K562 (cell line): ENCODE measurements around the gene BBS5. TPM values are rescaled to one million over a fixed set of nuclear protein-coding genes. Genes with fewer than 3 reads are reported as not detected.

ENCODE experiments used
- ATAC-seq: fragments of 200-7000 bp; cut with Tn5 transposase; 3 replicates; pipeline ENCODE4 v1.9.1; 2020; ENCODE audit warnings: moderate library complexity
- BruUV-seq: library from RNA; stranded (reverse); fragments of 400-500 nt; replicated peaks from 2 replicates; lab custom pipeline; 2021; lab: Mats Ljungman, UMichigan
- CTCF ChIA-PET: fragments of 300-600 bp; formaldehyde crosslinking; extraction: SDS; loops from one replicate; lab custom pipeline; 2021; ENCODE audit warnings: low intra/inter-chr PET ratio; lab: Yijun Ruan, JAX
- POLR2A ChIA-PET: fragments of 300-600, 350-650 bp; sonication (Branson Sonifier 250); formaldehyde crosslinking; extraction: SDS; loops from one replicate; lab custom pipeline; 2021; ENCODE audit warnings: antibody characterized with exemption, inconsistent platforms; lab: Yijun Ruan, JAX
- DNase-seq, 4 experiments: peaks; one replicate each; pipeline versions ENCODE4 v3.0.0 to v3.0.0-alpha.2; 2011 to 2018; ENCODE audit warnings: low spot score in 3 of 4, mixed read lengths in 3 of 4; ENCODE audit errors: extremely low read depth in 1 of 4
- FAIRE-seq: peaks from 2 replicates; lab custom pipeline; 2011; peaks lifted over from hg19 to GRCh38; lab: Jason Lieb, UNC
- H2AFZ ChIP-seq: 2 replicates; pipeline ENCODE4 v1.6.0; 2011; ENCODE audit warnings: low read depth, low read length, control low read depth, inconsistent platforms
- H3K27ac ChIP-seq: fragments of 200-600 bp; 3 replicates; pipeline ENCODE4 v1.8.0; 2011; ENCODE audit warnings: low read depth, mild to moderate bottlenecking, control low read depth, inconsistent platforms, low read length, moderate library complexity, mixed read lengths; ENCODE audit errors: extremely low read depth
- H3K27me3 ChIP-seq, 2 experiments: fragments of 300-600 bp in 1 of 2; 2 replicates in 1 of 2; 3 replicates in 1 of 2; pipeline versions ENCODE4 v1.6.0 to v1.8.0; 2011; ENCODE audit warnings: inconsistent platforms in 2 of 2, low read length in 2 of 2, mild to moderate bottlenecking in 1 of 2, mixed read lengths in 1 of 2, moderate library complexity in 1 of 2; ENCODE audit not compliant: control insufficient read depth in 2 of 2, insufficient read depth in 2 of 2
- H3K36me3 ChIP-seq: fragments of 300-600 bp; 3 replicates; pipeline ENCODE4 v1.8.0; 2011; ENCODE audit warnings: mild to moderate bottlenecking, low read length, inconsistent platforms; ENCODE audit not compliant: control insufficient read depth, insufficient read depth
- H3K4me1 ChIP-seq, 2 experiments: fragments of 200-600 bp in 1 of 2; replicated peaks in 1 of 2; 2 replicates in 1 of 2; 3 replicates in 1 of 2; pipeline versions ENCODE4 v1.5.1 to v1.8.0; 2011; ENCODE audit warnings: inconsistent platforms in 2 of 2, low read length in 2 of 2, mild to moderate bottlenecking in 1 of 2, mixed read lengths in 1 of 2, moderate library complexity in 1 of 2; ENCODE audit not compliant: control insufficient read depth in 2 of 2, insufficient read depth in 2 of 2
- H3K4me2 ChIP-seq: 2 replicates; pipeline ENCODE4 v1.6.1; 2011; ENCODE audit warnings: low read length, control low read depth, inconsistent platforms, mixed read lengths; ENCODE audit not compliant: insufficient read depth
- H3K4me3 ChIP-seq: fragments of 200-600 bp; sonication (generic), shearing (Covaris generic); 2 replicates; pipeline ENCODE4 v1.5.1; 2016; ENCODE audit warnings: control low read depth, inconsistent platforms
- H3K79me2 ChIP-seq: fragments of 200-600 bp; 3 replicates; pipeline ENCODE4 v1.8.0; 2011; ENCODE audit warnings: low read length, inconsistent platforms; ENCODE audit not compliant: control insufficient read depth, insufficient read depth
- H3K9ac ChIP-seq, 2 experiments: 2 replicates each; pipeline versions ENCODE4 v1.6.0 to v1.6.1; 2011; ENCODE audit warnings: low read depth in 2 of 2, low read length in 2 of 2, control low read depth in 1 of 2, inconsistent platforms in 1 of 2, mild to moderate bottlenecking in 1 of 2, mixed read lengths in 1 of 2; ENCODE audit not compliant: insufficient read depth in 1 of 2
- H3K9me1 ChIP-seq: one replicate; pipeline ENCODE4 v1.6.0; 2011; ENCODE audit warnings: inconsistent platforms, mild to moderate bottlenecking, low read length, moderate library complexity; ENCODE audit not compliant: control insufficient read depth, insufficient read depth
- H3K9me3 ChIP-seq: replicated peaks from 2 replicates; pipeline ENCODE4 v1.5.1; 2011; ENCODE audit warnings: low read depth, low read length, inconsistent platforms; ENCODE audit not compliant: control insufficient read depth, insufficient read depth
- H4K20me1 ChIP-seq: replicated peaks from 2 replicates; pipeline ENCODE4 v1.6.1; 2011; ENCODE audit warnings: low read length, inconsistent platforms, mixed read lengths; ENCODE audit not compliant: control insufficient read depth, insufficient read depth
- ASH1L ChIP-seq: fragments of 450-650 bp; IDR thresholded peaks from 2 replicates; pipeline ENCODE4 v1.6.1; 2018; ENCODE audit warnings: borderline replicate concordance, mild to moderate bottlenecking, low read depth; ENCODE audit not compliant: partially characterized antibody
- BRCA1 ChIP-seq, 2 experiments: fragments of 450-650 bp in 1 of 2; sonication (generic) in 1 of 2; formaldehyde crosslinking in 1 of 2; IDR thresholded peaks; 2 replicates each; pipeline versions ENCODE4 v1.5.0 to v1.6.1; 2017 to 2020; ENCODE audit warnings: mild to moderate bottlenecking in 1 of 2, missing genetic modification reagents in 1 of 2
- CCAR2 ChIP-seq: fragments of 200-400 bp; formaldehyde crosslinking; IDR thresholded peaks from 2 replicates; pipeline ENCODE4 v1.6.1; 2017; ENCODE audit warnings: mild to moderate bottlenecking, low read depth, low read length
- CHCHD3 ChIP-seq: fragments of 250-450 bp; sonication (Bioruptor Pico); IDR thresholded peaks from 2 replicates; pipeline ENCODE4 v2.1.2; 2022; ENCODE audit warnings: mild to moderate bottlenecking
- JUN ChIP-seq, 2 experiments: sonication (generic) in 1 of 2; formaldehyde crosslinking in 1 of 2; IDR thresholded peaks; 2 replicates each; pipeline versions ENCODE4 v1.6.1 to v1.8.0; 2012 to 2022; ENCODE audit warnings: borderline replicate concordance in 2 of 2, mild to moderate bottlenecking in 2 of 2, improper control_type of control experiment in 1 of 2, low read depth in 1 of 2, low read length in 1 of 2, missing genetic modification reagents in 1 of 2
- NFIX ChIP-seq: fragments of 250-450 bp; sonication (Bioruptor Pico); IDR thresholded peaks from 2 replicates; pipeline ENCODE4 v1.4.0; 2020; ENCODE audit warnings: low read depth, mild to moderate bottlenecking, moderate library complexity
- POLR3A ChIP-seq: IDR thresholded peaks from 2 replicates; pipeline ENCODE4 v1.6.1; 2011; ENCODE audit warnings: borderline replicate concordance, mild to moderate bottlenecking, moderate library complexity; ENCODE audit not compliant: insufficient read length, insufficient read depth; ENCODE audit errors: extremely low read depth
- PTBP1 ChIP-seq: fragments of 200-400 bp; formaldehyde crosslinking; IDR thresholded peaks from 2 replicates; pipeline ENCODE4 v1.6.1; 2017; ENCODE audit warnings: low read depth, low read length
- RFX7 ChIP-seq: fragments of 250-450 bp; sonication (Bioruptor Pico); IDR thresholded peaks from 2 replicates; pipeline ENCODE4 v1.5.1; 2021; ENCODE audit warnings: mild to moderate bottlenecking
- TEAD2 ChIP-seq: fragments of 450-650 bp; IDR thresholded peaks from 2 replicates; pipeline ENCODE4 v1.6.1; 2016; ENCODE audit warnings: missing genetic modification characterization, control low read depth, missing compliant biosample characterization
- WGBS: fragments of 100-300 bp; shearing (Covaris generic); methylation state at CpG from one replicate; pipeline ENCODE4 v1.1.6; 2016; ENCODE audit warnings: low coverage, mixed read lengths; ENCODE audit not compliant: insufficient coverage; ENCODE audit errors: missing lambda C conversion rate; 5-methylcytosine and 5-hydroxymethylcytosine counted together
- in situ Hi-C: fragments of 300-500 bp; cut with MboI; formaldehyde crosslinking; loops from 4 replicates; pipeline ENCODE4 v1.15.0; 2018; ENCODE audit warnings: inconsistent platforms, mixed read lengths
- intact Hi-C: fragments of 100-400 bp; cut with micrococcal nuclease; formaldehyde crosslinking; loops from 2 replicates; pipeline ENCODE4 v1.14.2; 2022
- polyA plus RNA-seq, 8 experiments: library from polyadenylated mRNA; depleted of rRNA in 4 of 8; stranded (reverse) in 5 of 8; unstranded in 3 of 8; fragments of >200 nt; fragmentation: Nextera tagmentation in 2 of 8; fragmentation: Illumina TruSeq in 1 of 8; extraction: Ambion mirVana in 2 of 8; extraction: Trizol in 1 of 8; gene quantifications; 2 replicates each; pipeline versions ENCODE4 v1.2.1 to v1.2.3, GENCODE V29; 2011 to 2014; ENCODE audit warnings: inconsistent platforms in 1 of 8, missing spikeins in 1 of 8
- total RNA-seq, 7 experiments: library from RNA; depleted of rRNA in 6 of 7; stranded (reverse); fragments of >200 nt in 6 of 7; fragmentation: Illumina TruSeq in 2 of 7; extraction: Trizol in 2 of 7; gene quantifications; 2 replicates each; pipeline versions ENCODE4 v1.2.1 to v1.2.3, GENCODE V29; 2011 to 2021; ENCODE audit warnings: low replicate concordance in 1 of 7
- TF ChIP-seq, protein P1 (sequence below): fragments of 200-800 bp; sonication (Bioruptor generic); IDR thresholded peaks from 2 replicates; pipeline ENCODE4 v1.6.1; 2017; ENCODE audit warnings: missing genetic modification characterization, missing compliant biosample characterization
- TF ChIP-seq, protein P2 (sequence below): fragments of 250-450 bp; sonication (Bioruptor Pico); IDR thresholded peaks from 2 replicates; pipeline ENCODE4 v1.9.0; 2021; ENCODE audit warnings: mild to moderate bottlenecking

BBS5 gene
- total and polyA plus RNA-seq, 9 of the 15 experiments (the other 6 are each of a cell fraction or from before 2014, with no cell fraction given) = 0.48 to 6.9 (median 4.3) TPM

DNA sequence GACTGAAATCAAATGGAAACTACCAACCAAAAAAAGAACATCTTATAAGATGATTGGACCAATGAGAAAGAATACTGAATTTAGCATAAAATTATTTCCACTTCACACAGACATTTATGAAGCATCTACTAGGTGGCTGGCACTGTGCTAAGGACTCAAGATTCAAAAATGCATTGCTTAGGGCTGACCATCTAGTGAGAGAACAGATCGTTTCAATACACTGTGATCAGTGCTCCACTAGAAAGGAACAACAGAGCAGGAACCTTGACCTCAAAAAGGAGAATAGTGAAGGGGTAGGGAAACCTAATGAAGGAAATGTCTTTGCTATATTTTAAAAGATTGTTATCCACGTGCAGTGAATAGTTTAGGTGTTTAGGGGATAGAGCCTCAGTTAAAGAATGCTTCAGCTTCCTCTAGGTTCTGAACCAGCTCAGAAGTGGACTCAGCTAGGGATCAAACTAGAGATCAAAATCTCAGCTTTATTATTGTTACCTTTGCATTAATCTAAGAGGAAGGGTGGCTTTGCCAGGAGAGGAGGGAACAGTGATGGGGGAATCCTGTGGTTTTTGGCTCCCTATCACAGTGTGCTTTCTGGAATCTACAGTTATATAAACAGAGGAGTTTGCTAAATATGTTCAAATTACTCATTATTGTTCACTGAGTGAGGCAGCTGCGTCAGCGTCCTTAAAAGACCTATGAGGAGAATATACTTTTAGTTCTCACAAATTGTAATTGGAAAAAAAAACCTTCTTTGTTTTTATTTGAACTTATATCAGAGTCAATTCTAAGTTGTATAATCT lies 16.2 kb upstream of the BBS5 start:
- H3K9me3 ChIP-seq = no peaks in the 10 kb centered on the region
- no TSS peak for BruUV-seq
- ATAC-seq = peak; percentile 66
- FAIRE-seq = peak; percentile 56
- ChIA-PET CTCF (no interaction called here), POLR2A (interaction anchor here (0.5 to 1.4 kb wide), 5 partner anchors 10 to 1711 kb away, joined by 3 to 5 read pairs (median 4); partner anchors contain the start of gene BBS5)
- H3K4me2 ChIP-seq = no peak overlapping the region
- no peak overlapping the region for H3K9ac ChIP-seq
- no peak overlapping the region for H3K4me3 ChIP-seq
- H3K9me1 ChIP-seq = no peaks in the 10 kb centered on the region
- intact Hi-C loops = no loop called here
- no peak overlapping the region for H3K27ac ChIP-seq
- no peak for TF ChIP-seq NFIX (CRISPR knock-in tag)
- TF ChIP-seq, protein P1, sequence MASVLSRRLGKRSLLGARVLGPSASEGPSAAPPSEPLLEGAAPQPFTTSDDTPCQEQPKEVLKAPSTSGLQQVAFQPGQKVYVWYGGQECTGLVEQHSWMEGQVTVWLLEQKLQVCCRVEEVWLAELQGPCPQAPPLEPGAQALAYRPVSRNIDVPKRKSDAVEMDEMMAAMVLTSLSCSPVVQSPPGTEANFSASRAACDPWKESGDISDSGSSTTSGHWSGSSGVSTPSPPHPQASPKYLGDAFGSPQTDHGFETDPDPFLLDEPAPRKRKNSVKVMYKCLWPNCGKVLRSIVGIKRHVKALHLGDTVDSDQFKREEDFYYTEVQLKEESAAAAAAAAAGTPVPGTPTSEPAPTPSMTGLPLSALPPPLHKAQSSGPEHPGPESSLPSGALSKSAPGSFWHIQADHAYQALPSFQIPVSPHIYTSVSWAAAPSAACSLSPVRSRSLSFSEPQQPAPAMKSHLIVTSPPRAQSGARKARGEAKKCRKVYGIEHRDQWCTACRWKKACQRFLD = no peak
- TF ChIP-seq POLR3A = no peak
- TF ChIP-seq, protein P2, sequence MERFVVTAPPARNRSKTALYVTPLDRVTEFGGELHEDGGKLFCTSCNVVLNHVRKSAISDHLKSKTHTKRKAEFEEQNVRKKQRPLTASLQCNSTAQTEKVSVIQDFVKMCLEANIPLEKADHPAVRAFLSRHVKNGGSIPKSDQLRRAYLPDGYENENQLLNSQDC (CRISPR knock-in tag) = no peak
- no peak for TF ChIP-seq BRCA1 (IDR thresholded peaks at IDR 0.05)
- no peak for TF ChIP-seq BRCA1 (CRISPR knock-in tag; IDR thresholded peaks at IDR 0.05)
- TF ChIP-seq RFX7 = no peak
- no peak for TF ChIP-seq TEAD2
- no peak for TF ChIP-seq CHCHD3
- no peak for TF ChIP-seq ASH1L
- TF ChIP-seq CCAR2 = no peak
- TF ChIP-seq JUN (IDR thresholded peaks at IDR 0.05; ENCODE audit: borderline replicate concordance, low read depth, low read length) = no peak
- TF ChIP-seq JUN (CRISPR knock-in tag; IDR thresholded peaks at IDR 0.05; ENCODE audit: borderline replicate concordance) = no peak
- no peak for TF ChIP-seq PTBP1
- no peak for DNase-seq
- peak overlapping the region; percentile 20; the same call in 1 of the 2 replicates for H2AFZ ChIP-seq
- WGBS = 12% methylated on average over 4 of the region's 4 CpGs
- H3K4me1 ChIP-seq = peaks cover 0 to 3% of the 10 kb centered on the region in 2 experiments; a peak in 1 of 5 replicates
- H4K20me1 ChIP-seq = no peaks in the 10 kb centered on the region
- no peaks in the 10 kb centered on the region for H3K36me3 ChIP-seq
- H3K27me3 ChIP-seq = no peaks in the 10 kb centered on the region
- in situ Hi-C loops = no loop called here
- H3K79me2 ChIP-seq = no peaks in the 10 kb centered on the region
